OCI-LY1 (cell line): ENCODE results near the gene SMYD3.

Experiments
- H2AFZ ChIP-seq: fragments of 200-600 bp; sonication (generic), shearing (Covaris generic); 2 replicates; pipeline ENCODE4 v1.6.0; 2014; ENCODE audit warnings: antibody characterized with exemption, mild to moderate bottlenecking, low read length
- H3F3A ChIP-seq: fragments of 200-600 bp; sonication (generic), shearing (Covaris generic); 2 replicates; pipeline ENCODE4 v1.6.0; 2014; ENCODE audit warnings: mild to moderate bottlenecking, antibody characterized with exemption, low read length, moderate library complexity; ENCODE audit not compliant: insufficient read depth
- H3K27ac ChIP-seq: fragments of 200-600 bp; sonication (generic); 2 replicates; pipeline ENCODE4 v1.5.1; 2014; ENCODE audit warnings: low read length, mixed run types, mild to moderate bottlenecking, low read depth; ENCODE audit not compliant: poor library complexity, severe bottlenecking
- H3K27me3 ChIP-seq: fragments of 200-600 bp; sonication (generic); 2 replicates; pipeline ENCODE4 v1.6.0; 2014; ENCODE audit warnings: antibody characterized with exemption, mild to moderate bottlenecking, low read length, moderate library complexity; ENCODE audit not compliant: insufficient read depth
- H3K36me3 ChIP-seq: fragments of 200-600 bp; sonication (generic); 2 replicates; pipeline ENCODE4 v1.6.1; 2014; ENCODE audit warnings: mild to moderate bottlenecking, antibody characterized with exemption, low read length, moderate library complexity, mixed read lengths; ENCODE audit not compliant: insufficient read depth
- H3K4me1 ChIP-seq: fragments of 200-600 bp; sonication (generic); 2 replicates; pipeline ENCODE4 v1.5.1; 2014; ENCODE audit warnings: mild to moderate bottlenecking, low read length, moderate library complexity; ENCODE audit not compliant: insufficient read depth, severe bottlenecking
- H3K4me2 ChIP-seq: fragments of 200-600 bp; sonication (generic), shearing (Covaris generic); 2 replicates; pipeline ENCODE4 v1.6.1; 2014; ENCODE audit warnings: low read length
- H3K4me3 ChIP-seq: fragments of 200-600 bp; sonication (generic); 2 replicates; pipeline ENCODE4 v1.5.1; 2014; ENCODE audit warnings: low read length, low read depth, mild to moderate bottlenecking, mixed read lengths; ENCODE audit not compliant: poor library complexity, severe bottlenecking
- H3K79me2 ChIP-seq: fragments of 200-600 bp; shearing (Covaris generic); 2 replicates; pipeline ENCODE4 v1.6.1; 2016; ENCODE audit warnings: mixed run types, low read length, mixed read lengths; ENCODE audit not compliant: insufficient read depth
- H3K9ac ChIP-seq: fragments of 200-600 bp; sonication (generic), shearing (Covaris generic); 2 replicates; pipeline ENCODE4 v1.6.1; 2014; ENCODE audit warnings: mild to moderate bottlenecking, low read length, mixed read lengths
- H3K9me2 ChIP-seq: fragments of 200-600 bp; sonication (generic), shearing (Covaris generic); 2 replicates; pipeline ENCODE4 v1.6.1; 2014; ENCODE audit warnings: low read depth, mild to moderate bottlenecking, low read length, mixed read lengths
- H3K9me3 ChIP-seq: fragments of 200-600 bp; shearing (Covaris generic); 2 replicates; pipeline ENCODE4 v1.6.1; 2014; ENCODE audit warnings: low read length, mixed read lengths
- H4K20me1 ChIP-seq: fragments of 200-600 bp; sonication (generic), shearing (Covaris generic); 2 replicates; pipeline ENCODE4 v1.6.0; 2016; ENCODE audit warnings: mild to moderate bottlenecking, low read length; ENCODE audit not compliant: insufficient read depth
- CTCF ChIP-seq: fragments of 200-600 bp; sonication (generic), shearing (Covaris generic); IDR thresholded peaks from 2 replicates; pipeline ENCODE4 v1.5.1; 2017; ENCODE audit warnings: mild to moderate bottlenecking, antibody characterized with exemption, low read length, moderate library complexity, mixed read lengths
- EZH2 ChIP-seq: fragments of 200-600 bp; sonication (generic), shearing (Covaris generic); IDR thresholded peaks from 2 replicates; pipeline ENCODE4 v1.8.0; 2017; ENCODE audit warnings: borderline replicate concordance, mixed run types, mild to moderate bottlenecking, antibody characterized with exemption, low read length, moderate library complexity, mixed read lengths

SMYD3 gene

GRCh38 chr1:245874942-245875580 lies 632.0 kb downstream of the SMYD3 start:
- Histone ChIP-seq H3K4me2 (no peak overlapping the region), H3K27ac (no peak overlapping the region), H3K27me3 (no peaks in the 10 kb centered on the region), H2AFZ (no peak overlapping the region), H3K9me2 (no peaks in the 10 kb centered on the region), H3K79me2 (no peaks in the 10 kb centered on the region), H3K9me3 (no peaks in the 10 kb centered on the region), H3K4me3 (no peak overlapping the region), H4K20me1 (no peaks in the 10 kb centered on the region), H3F3A (no peaks in the 10 kb centered on the region), H3K4me1 (no peaks in the 10 kb centered on the region), H3K9ac (no peak overlapping the region), H3K36me3 (no peaks in the 10 kb centered on the region)
- TF ChIP-seq EZH2: no peak
- no peak for TF ChIP-seq CTCF

GRCh38 chr1:245873883-245874671 lies 633.0 kb downstream of the SMYD3 start:
- Histone ChIP-seq H3K4me3 (no peak overlapping the region), H4K20me1 (no peaks in the 10 kb centered on the region), H3K9ac (no peak overlapping the region), H3K9me2 (no peaks in the 10 kb centered on the region), H3K4me2 (no peak overlapping the region), H3K79me2 (no peaks in the 10 kb centered on the region), H3F3A (no peaks in the 10 kb centered on the region), H3K9me3 (no peaks in the 10 kb centered on the region), H3K27me3 (no peaks in the 10 kb centered on the region), H3K27ac (no peak overlapping the region), H3K4me1 (no peaks in the 10 kb centered on the region), H2AFZ (no peak overlapping the region), H3K36me3 (no peaks in the 10 kb centered on the region)
- TF ChIP-seq CTCF (no peak), EZH2 (no peak)

GRCh38 chr1:245873068-245873467 lies 634.0 kb downstream of the SMYD3 start:
- no peaks in the 10 kb centered on the region for H3K36me3 ChIP-seq
- no peaks in the 10 kb centered on the region for H3K9me3 ChIP-seq
- no peak for TF ChIP-seq CTCF
- TF ChIP-seq EZH2: no peak
- no peaks in the 10 kb centered on the region for H3F3A ChIP-seq
- H4K20me1 ChIP-seq: no peaks in the 10 kb centered on the region
- H3K27me3 ChIP-seq: no peaks in the 10 kb centered on the region
- no peak overlapping the region for H3K4me2 ChIP-seq
- no peak overlapping the region for H3K4me3 ChIP-seq
- no peaks in the 10 kb centered on the region for H3K79me2 ChIP-seq
- no peak overlapping the region for H3K9ac ChIP-seq
- no peaks in the 10 kb centered on the region for H3K9me2 ChIP-seq
- no peaks in the 10 kb centered on the region for H3K4me1 ChIP-seq
- H2AFZ ChIP-seq: no peak overlapping the region
- no peak overlapping the region for H3K27ac ChIP-seq
